HUES48 (cell line): ENCODE measurements around the gene SCARF2.

Experiments
- H3K27ac ChIP-seq: one replicate; pipeline ENCODE4 v1.7.0; 2013; ENCODE audit warnings: low read depth, low read length, inconsistent platforms
- H3K27me3 ChIP-seq: 2 replicates; pipeline ENCODE4 v1.6.1; 2013; ENCODE audit warnings: mild to moderate bottlenecking, low read length; ENCODE audit not compliant: control insufficient read depth, insufficient read depth
- H3K36me3 ChIP-seq: 2 replicates; pipeline ENCODE4 v1.6.1; 2013; ENCODE audit warnings: low read length; ENCODE audit not compliant: control insufficient read depth, insufficient read depth
- H3K4me1 ChIP-seq: 2 replicates; pipeline ENCODE4 v1.6.1; 2013; ENCODE audit warnings: mild to moderate bottlenecking, low read length; ENCODE audit not compliant: control insufficient read depth, insufficient read depth
- H3K4me3 ChIP-seq: 2 replicates; pipeline ENCODE4 v1.5.1; 2013; ENCODE audit warnings: mild to moderate bottlenecking, low read depth, low read length
- H3K9ac ChIP-seq: 2 replicates; pipeline ENCODE4 v1.6.1; 2013; ENCODE audit warnings: mild to moderate bottlenecking, low read depth, low read length, moderate library complexity
- H3K9me3 ChIP-seq: 2 replicates; pipeline ENCODE4 v1.6.1; 2013; ENCODE audit warnings: low read length; ENCODE audit not compliant: control insufficient read depth, insufficient read depth

Gene SCARF2

DNA sequence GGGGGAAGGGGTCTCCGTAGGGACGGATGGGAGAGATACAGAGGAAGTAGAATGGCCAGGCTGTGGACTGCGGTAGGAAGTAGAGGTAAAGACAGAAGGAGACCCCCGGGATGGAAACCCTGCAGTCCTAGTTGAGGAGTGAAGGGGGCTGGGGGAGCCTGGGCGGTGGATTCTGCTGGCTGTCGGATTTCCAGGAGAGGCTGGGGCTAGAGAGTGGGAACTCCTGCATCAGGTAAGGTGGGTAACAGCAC lies 727 bp upstream of the SCARF2 start:
- no peak overlapping the region for H3K9ac ChIP-seq
- H3K9me3 ChIP-seq, result no peaks in the 10 kb centered on the region
- peaks cover 9% of the 10 kb centered on the region for H3K4me1 ChIP-seq
- peaks cover 59% of the 10 kb centered on the region for H3K27me3 ChIP-seq
- no peak overlapping the region for H3K27ac ChIP-seq
- H3K4me3 ChIP-seq, result peak overlapping the region; percentile 73
- H3K36me3 ChIP-seq, result no peaks in the 10 kb centered on the region

DNA sequence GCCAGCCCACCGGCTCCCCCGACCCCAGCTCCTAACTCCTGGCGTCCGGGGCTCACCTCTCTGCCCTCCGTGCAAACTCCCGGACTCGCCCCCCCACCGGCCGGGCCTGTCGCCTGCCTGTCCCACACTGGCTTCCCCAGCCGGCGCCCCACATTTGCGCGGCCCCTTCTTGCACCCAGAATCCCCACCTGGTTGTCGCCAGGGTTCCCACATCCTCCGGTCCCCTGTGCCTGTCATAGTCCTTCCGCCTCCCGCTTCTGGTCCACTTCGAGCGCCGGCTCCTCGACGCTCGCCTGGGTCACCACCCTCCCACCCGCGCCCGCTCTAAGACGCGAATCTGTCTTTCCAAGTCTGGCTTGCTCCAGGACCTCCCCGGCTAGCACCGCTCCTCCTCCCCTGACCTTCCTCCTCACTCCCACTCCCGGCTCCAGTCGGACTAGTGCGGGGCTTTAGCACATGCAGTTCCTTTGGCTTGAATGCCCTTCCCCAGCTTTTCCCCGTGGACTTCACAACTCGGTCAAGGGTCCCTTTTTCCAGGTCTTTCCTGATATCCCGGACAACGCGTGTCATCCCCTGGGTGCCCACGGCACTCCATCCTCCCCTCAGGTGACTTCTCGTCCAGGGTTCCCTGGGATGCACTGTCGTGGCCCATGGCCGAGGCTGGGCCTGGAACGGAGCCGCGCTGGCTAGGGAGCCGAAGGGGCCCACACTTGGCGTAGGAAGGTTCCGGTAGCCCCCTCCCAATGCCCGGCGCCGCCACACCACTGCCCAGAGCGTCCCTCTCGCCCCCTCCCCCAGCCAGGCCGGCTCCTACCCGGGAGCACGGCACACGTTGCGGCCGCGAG lies 635 bp downstream of the SCARF2 start:
- Histone ChIP-seq H3K27ac (no peak overlapping the region), H3K27me3 (peaks cover 71% of the 10 kb centered on the region), H3K4me3 (peak overlapping the region; percentile 73), H3K9ac (peak overlapping the region; percentile 31; the same call in 1 of the 2 replicates), H3K36me3 (no peaks in the 10 kb centered on the region), H3K4me1 (peaks cover 9% of the 10 kb centered on the region), H3K9me3 (no peaks in the 10 kb centered on the region)

DNA sequence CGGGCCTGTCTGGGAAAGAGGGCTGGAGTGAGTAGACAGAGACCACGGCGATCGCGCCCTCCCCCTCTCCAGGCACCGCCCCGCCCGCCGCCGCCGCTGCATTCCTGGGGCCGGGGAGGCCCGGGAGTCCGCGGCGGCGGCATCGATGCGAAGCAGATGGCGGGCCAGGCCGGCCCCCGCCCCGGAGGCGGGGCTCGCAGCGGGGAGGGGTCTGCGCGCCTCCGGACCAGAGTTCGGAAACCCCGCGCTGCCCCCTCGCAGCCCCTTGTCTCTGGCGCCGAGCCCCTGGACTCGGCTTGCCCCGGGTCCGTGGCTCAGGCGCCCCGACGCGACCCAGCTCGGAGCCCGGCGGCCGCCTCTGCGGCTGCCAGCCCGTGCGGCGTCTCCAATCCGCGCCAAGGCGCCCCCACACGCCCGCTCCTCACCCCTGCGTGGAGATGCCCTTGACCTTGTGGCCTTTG lies 1.3 kb downstream of the SCARF2 start:
- no peaks in the 10 kb centered on the region for H3K9me3 ChIP-seq
- peaks cover 10% of the 10 kb centered on the region for H3K4me1 ChIP-seq
- no peak overlapping the region for H3K27ac ChIP-seq
- H3K9ac ChIP-seq, result no peak overlapping the region
- H3K36me3 ChIP-seq, result no peaks in the 10 kb centered on the region
- H3K4me3 ChIP-seq, result peak overlapping the region; percentile 73
- H3K27me3 ChIP-seq, result peaks cover 78% of the 10 kb centered on the region

GRCh38 chr22:20435436-20436306 lies 2.0 kb downstream of the SCARF2 start:
- no peak overlapping the region for H3K27ac ChIP-seq
- H3K9me3 ChIP-seq, result no peaks in the 10 kb centered on the region
- H3K36me3 ChIP-seq, result no peaks in the 10 kb centered on the region
- H3K27me3 ChIP-seq, result peaks cover 85% of the 10 kb centered on the region
- H3K4me3 ChIP-seq, result peak overlapping the region; percentile 73
- peaks cover 14% of the 10 kb centered on the region for H3K4me1 ChIP-seq
- no peak overlapping the region for H3K9ac ChIP-seq

GRCh38 chr22:20434773-20435172 lies 2.9 kb downstream of the SCARF2 start:
- Histone ChIP-seq H3K27ac (no peak overlapping the region), H3K4me1 (peaks cover 20% of the 10 kb centered on the region), H3K9me3 (no peaks in the 10 kb centered on the region), H3K4me3 (no peak overlapping the region), H3K9ac (no peak overlapping the region), H3K27me3 (peaks cover 94% of the 10 kb centered on the region), H3K36me3 (no peaks in the 10 kb centered on the region)

GRCh38 chr22:20434264-20434751 lies 3.3 kb downstream of the SCARF2 start:
- no peak overlapping the region for H3K9ac ChIP-seq
- no peaks in the 10 kb centered on the region for H3K9me3 ChIP-seq
- no peaks in the 10 kb centered on the region for H3K36me3 ChIP-seq
- H3K27ac ChIP-seq, result no peak overlapping the region
- H3K4me3 ChIP-seq, result no peak overlapping the region
- peaks cover 95% of the 10 kb centered on the region for H3K27me3 ChIP-seq
- H3K4me1 ChIP-seq, result peaks cover 20% of the 10 kb centered on the region

DNA sequence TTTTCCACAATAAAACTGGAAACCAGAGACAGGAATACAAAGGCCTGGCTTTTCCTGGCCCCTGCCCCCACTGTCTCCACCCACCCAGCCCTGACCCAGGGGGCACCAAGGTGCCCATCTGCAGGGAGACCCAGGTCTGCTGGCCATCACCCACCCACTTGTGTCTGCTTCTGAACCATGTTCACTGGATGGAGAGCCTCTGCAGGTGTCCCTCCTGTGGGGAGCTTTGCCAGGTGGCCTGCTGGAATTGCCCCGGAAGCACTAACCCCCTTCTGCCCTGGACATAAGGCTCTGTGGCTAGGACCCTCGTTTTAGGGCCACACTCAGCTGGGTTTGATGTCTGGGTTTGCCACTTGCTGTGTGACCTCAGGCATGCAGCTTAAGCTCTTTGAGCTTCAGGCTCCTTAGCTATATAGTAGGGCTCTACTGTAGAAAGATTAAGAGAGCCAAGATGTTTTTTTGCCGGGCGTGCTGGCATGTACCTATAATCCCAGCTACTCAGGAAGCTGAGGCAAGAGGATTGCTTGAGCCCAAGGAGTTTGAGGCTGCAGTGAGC lies 3.9 kb downstream of the SCARF2 start:
- Histone ChIP-seq H3K9ac (no peak overlapping the region), H3K27ac (no peak overlapping the region), H3K4me1 (peaks cover 23% of the 10 kb centered on the region), H3K36me3 (no peaks in the 10 kb centered on the region), H3K27me3 (peaks cover 94% of the 10 kb centered on the region), H3K4me3 (no peak overlapping the region), H3K9me3 (no peaks in the 10 kb centered on the region)

DNA sequence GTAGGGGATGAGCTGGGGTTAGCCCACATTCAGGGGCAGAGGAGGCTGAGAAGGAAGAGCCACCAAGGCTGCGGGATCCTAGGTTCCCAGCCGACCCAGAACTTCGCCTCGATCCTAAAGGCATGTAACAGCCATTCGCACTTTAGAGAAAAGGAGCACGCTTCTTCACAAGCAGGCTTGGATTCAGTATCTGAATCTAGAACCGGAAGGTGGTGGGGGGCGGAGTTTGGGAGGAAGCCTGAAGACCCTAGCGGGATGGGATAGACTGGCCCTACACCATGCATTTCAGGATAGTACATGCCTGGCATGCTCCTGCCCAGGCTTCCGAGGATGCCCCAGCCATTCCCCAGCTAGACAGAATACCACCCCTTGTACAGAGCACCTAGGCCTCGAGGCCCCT lies 4.4 kb downstream of the SCARF2 start:
- H3K4me3 ChIP-seq, result no peak overlapping the region
- no peak overlapping the region for H3K9ac ChIP-seq
- H3K4me1 ChIP-seq, result peaks cover 19% of the 10 kb centered on the region
- H3K36me3 ChIP-seq, result no peaks in the 10 kb centered on the region
- peaks cover 93% of the 10 kb centered on the region for H3K27me3 ChIP-seq
- no peaks in the 10 kb centered on the region for H3K9me3 ChIP-seq
- H3K27ac ChIP-seq, result no peak overlapping the region

DNA sequence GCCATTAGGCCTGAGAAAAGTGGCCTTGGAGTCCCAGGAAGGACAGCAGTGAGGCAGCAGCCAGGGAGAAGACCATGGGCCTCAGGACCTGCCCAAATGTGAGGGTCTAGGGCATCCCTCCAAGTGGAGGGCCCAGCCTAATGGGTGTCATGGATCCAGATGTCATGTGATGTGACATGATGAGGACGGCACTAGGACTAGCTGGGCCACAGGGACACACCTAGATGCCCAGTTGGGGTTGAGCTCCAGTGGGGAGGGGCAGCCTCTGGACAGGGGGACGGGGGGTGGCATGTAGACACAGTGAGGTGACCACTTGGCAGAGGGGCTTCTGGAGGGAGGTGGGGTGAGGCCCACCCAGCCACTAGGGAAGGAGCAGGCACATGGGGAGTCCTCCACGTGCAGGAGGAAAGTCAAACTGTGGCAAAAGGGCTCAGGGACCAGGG lies 5.4 kb downstream of the SCARF2 start:
- H3K4me3 ChIP-seq, result no peak overlapping the region
- H3K9ac ChIP-seq, result no peak overlapping the region
- H3K27me3 ChIP-seq, result peaks cover 93% of the 10 kb centered on the region
- H3K27ac ChIP-seq, result no peak overlapping the region
- no peaks in the 10 kb centered on the region; the same call in 1 of the 2 replicates for H3K36me3 ChIP-seq
- no peaks in the 10 kb centered on the region for H3K9me3 ChIP-seq
- peaks cover 18% of the 10 kb centered on the region; the same call in 1 of the 2 replicates for H3K4me1 ChIP-seq

GRCh38 chr22:20431511-20432192 lies 6.0 kb downstream of the SCARF2 start:
- Histone ChIP-seq H3K4me3 (peak overlapping the region; percentile 45; the same call in 1 of the 2 replicates), H3K9ac (no peak overlapping the region), H3K27me3 (peaks cover 93% of the 10 kb centered on the region), H3K9me3 (no peaks in the 10 kb centered on the region), H3K27ac (no peak overlapping the region), H3K4me1 (peaks cover 18% of the 10 kb centered on the region; the same call in 1 of the 2 replicates), H3K36me3 (no peaks in the 10 kb centered on the region; the same call in 1 of the 2 replicates)
